ENCODE data around the gene SLC16A3.

GRCh38 chr17:82195675-82196672, 32.9 kb upstream of the SLC16A3 start:
- no peak for TF ChIP-seq CTCF (optimal IDR thresholded peaks at IDR 0.05 in 1 of 3, IDR thresholded peaks at IDR 0.05 in 1 of 3, conservative IDR thresholded peaks at IDR 0.05 in 1 of 3; ENCODE audit: extremely low read depth in 1 of 3, insufficient read depth in 2 of 3, low read length in 3 of 3)
- no peak for TF ChIP-seq EZH2 (IDR thresholded peaks at IDR 0.05; ENCODE audit: low read length)

Measured in keratinocyte (primary cell).